Measurements from ENCODE around the gene SEC24C. TPM values are rescaled to one million over a fixed set of nuclear protein-coding genes. Genes with fewer than 3 reads are reported as not detected.

The SEC24C gene
- polyA plus RNA-seq, 2 donors: 38.8 to 46.8 TPM

DNA sequence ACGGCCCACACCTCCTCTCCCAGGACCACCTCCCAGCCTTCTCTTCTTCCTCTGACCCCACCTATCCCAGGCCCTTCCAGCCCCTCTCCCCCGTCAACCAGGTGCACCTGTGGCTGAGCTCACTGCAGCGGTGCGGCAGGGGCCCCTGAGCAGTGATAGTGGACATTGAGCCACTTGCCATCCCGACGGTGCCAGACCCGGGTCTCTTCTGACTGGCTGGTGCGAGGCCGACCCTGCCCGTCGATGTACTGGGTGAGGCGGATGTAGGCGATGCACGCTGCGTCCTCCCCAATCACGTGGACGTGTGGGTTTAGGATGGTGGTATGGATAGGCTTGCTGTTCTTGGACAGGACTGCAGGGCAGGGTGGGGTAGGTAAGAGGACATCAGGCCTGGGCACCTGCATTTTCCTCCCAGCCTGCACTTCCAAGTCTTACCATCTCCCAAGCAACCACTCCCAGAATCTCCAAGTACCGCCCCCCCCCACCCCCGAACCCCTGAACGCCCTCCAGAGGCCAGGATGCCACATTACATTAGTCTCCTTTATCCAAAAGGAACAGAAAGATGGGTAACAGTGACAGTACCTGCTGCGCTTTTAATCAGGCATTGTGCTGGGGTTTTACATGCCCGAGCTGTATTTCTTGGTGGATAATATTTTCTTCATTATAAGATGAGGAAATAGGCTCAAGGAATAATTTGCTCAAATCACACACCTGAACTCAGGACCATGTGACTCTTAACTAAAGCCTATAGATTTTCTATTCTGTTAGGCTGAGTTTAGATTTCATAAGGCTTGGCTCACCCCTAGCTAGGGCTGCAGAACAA lies 70.9 kb downstream of the SEC24C start:
- no peak overlapping the region for H3K27ac ChIP-seq (ENCODE audit: low read depth in 2 of 2, low read length in 1 of 2)
- H3K4me1 ChIP-seq (ENCODE audit: control insufficient read depth in 2 of 2, insufficient read depth in 2 of 2, low read length in 1 of 2): peaks cover 8 to 24% of the 10 kb centered on the region in 2 donors
- peaks cover 5 to 12% of the 10 kb centered on the region in 2 donors for H3K36me3 ChIP-seq (ENCODE audit: control insufficient read depth in 2 of 2, insufficient read depth in 2 of 2, low read length in 1 of 2)

GRCh38 chr10:73815719-73816030 lies 71.5 kb downstream of the SEC24C start:
- no peaks in the 10 kb centered on the region for H3K9me3 ChIP-seq (ENCODE audit: control insufficient read depth in 2 of 2, insufficient read depth in 1 of 2, low read depth in 1 of 2, low read length in 1 of 2)
- H3K27me3 ChIP-seq (ENCODE audit: control insufficient read depth in 1 of 2, insufficient read depth in 2 of 2, low read length in 2 of 2): no peaks in the 10 kb centered on the region
- H3K27ac ChIP-seq (ENCODE audit: low read depth in 2 of 2, low read length in 1 of 2): no peak overlapping the region
- H3K36me3 ChIP-seq (ENCODE audit: control insufficient read depth in 2 of 2, insufficient read depth in 2 of 2, low read length in 1 of 2): peaks cover 5 to 12% of the 10 kb centered on the region in 2 donors
- H3K4me1 ChIP-seq (ENCODE audit: control insufficient read depth in 2 of 2, insufficient read depth in 2 of 2, low read length in 1 of 2): peaks cover 8 to 24% of the 10 kb centered on the region in 2 donors
- H3K4me3 ChIP-seq (ENCODE audit: low read depth in 1 of 2, low read length in 2 of 2): no peak overlapping the region

More for the DNA sequence above, 70.9 kb downstream of the SEC24C start:
- no peaks in the 10 kb centered on the region for H3K9me3 ChIP-seq (ENCODE audit: control insufficient read depth in 2 of 2, insufficient read depth in 1 of 2, low read depth in 1 of 2, low read length in 1 of 2)
- no peak overlapping the region for H3K4me3 ChIP-seq (ENCODE audit: low read depth in 1 of 2, low read length in 2 of 2)
- H3K27me3 ChIP-seq (ENCODE audit: control insufficient read depth in 1 of 2, insufficient read depth in 2 of 2, low read length in 2 of 2): no peaks in the 10 kb centered on the region
- WGBS, 2 donors: 79 to 81% methylated on average over 22 of the region's 22 CpGs

DNA sequence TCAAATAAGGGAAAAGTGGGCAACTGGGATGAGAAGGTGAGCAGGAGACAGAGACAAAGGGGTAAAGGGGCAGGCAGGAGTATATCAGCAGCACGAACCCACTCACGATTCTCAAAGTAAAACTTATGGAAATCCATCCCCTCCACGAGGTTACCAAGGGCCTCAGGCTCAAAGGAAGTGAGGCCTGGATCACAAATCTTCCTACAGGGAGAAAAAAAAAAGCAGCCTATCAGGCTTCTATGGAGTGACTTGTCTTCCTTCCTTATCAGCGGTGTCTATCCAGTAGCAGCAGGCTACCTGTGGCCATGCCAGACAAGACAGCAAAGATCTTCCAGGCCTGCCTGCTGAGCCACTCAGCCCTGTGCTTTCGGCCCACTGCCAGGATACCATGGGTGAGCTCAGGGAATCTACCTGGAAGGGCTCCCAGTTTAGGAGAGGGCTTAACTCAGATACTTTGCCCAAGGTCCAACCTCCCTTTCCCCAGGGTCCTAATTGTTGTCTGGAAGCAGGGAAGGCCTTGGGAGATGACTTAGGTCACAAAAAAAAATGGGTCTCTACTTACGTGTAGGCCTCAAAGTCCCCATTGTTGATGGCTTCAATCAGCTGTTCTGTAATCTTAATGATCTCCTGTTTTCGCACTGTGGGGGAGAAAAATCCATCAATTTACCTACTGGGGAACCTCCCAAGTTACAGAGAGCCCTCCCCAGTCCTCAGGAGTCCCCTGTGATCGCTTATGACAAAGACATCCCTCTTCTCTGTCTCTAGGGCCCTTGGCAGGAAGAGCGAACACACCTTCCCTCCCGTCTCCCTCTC lies 73.0 kb downstream of the SEC24C start:
- peaks cover 5 to 12% of the 10 kb centered on the region in 2 donors for H3K36me3 ChIP-seq (ENCODE audit: control insufficient read depth in 2 of 2, insufficient read depth in 2 of 2, low read length in 1 of 2)
- no peaks in the 10 kb centered on the region for H3K27me3 ChIP-seq (ENCODE audit: control insufficient read depth in 1 of 2, insufficient read depth in 2 of 2, low read length in 2 of 2)
- WGBS, 2 donors: 74 to 78% methylated on average over 10 of the region's 10 CpGs
- H3K4me3 ChIP-seq (ENCODE audit: low read depth in 1 of 2, low read length in 2 of 2): no peak overlapping the region
- H3K27ac ChIP-seq (ENCODE audit: low read depth in 2 of 2, low read length in 1 of 2): no peak overlapping the region
- no peaks in the 10 kb centered on the region for H3K9me3 ChIP-seq (ENCODE audit: control insufficient read depth in 2 of 2, insufficient read depth in 1 of 2, low read depth in 1 of 2, low read length in 1 of 2)
- H3K4me1 ChIP-seq (ENCODE audit: control insufficient read depth in 2 of 2, insufficient read depth in 2 of 2, low read length in 1 of 2): peaks cover 8 to 24% of the 10 kb centered on the region in 2 donors

GRCh38 chr10:73817826-73818225 lies 73.7 kb downstream of the SEC24C start:
- H3K27me3 ChIP-seq (ENCODE audit: control insufficient read depth in 1 of 2, insufficient read depth in 2 of 2, low read length in 2 of 2): no peaks in the 10 kb centered on the region
- H3K4me1 ChIP-seq (ENCODE audit: control insufficient read depth in 2 of 2, insufficient read depth in 2 of 2, low read length in 1 of 2): peaks cover 8 to 22% of the 10 kb centered on the region in 2 donors
- peaks cover 5 to 12% of the 10 kb centered on the region in 2 donors for H3K36me3 ChIP-seq (ENCODE audit: control insufficient read depth in 2 of 2, insufficient read depth in 2 of 2, low read length in 1 of 2)
- 86 to 87% methylated on average over 5 of the region's 5 CpGs for WGBS, 2 donors
- no peaks in the 10 kb centered on the region for H3K9me3 ChIP-seq (ENCODE audit: control insufficient read depth in 2 of 2, insufficient read depth in 1 of 2, low read depth in 1 of 2, low read length in 1 of 2)
- H3K27ac ChIP-seq (ENCODE audit: low read depth in 2 of 2, low read length in 1 of 2): peak overlapping the region in 1 of 2 donors; percentile 27
- H3K4me3 ChIP-seq (ENCODE audit: low read depth in 1 of 2, low read length in 2 of 2): no peak overlapping the region

- Histone ChIP-seq H3K27me3 (ENCODE audit: control insufficient read depth in 1 of 2, insufficient read depth in 2 of 2, low read length in 2 of 2) (no peaks in the 10 kb centered on the region), H3K36me3 (ENCODE audit: control insufficient read depth in 2 of 2, insufficient read depth in 2 of 2, low read length in 1 of 2) (peaks cover 5 to 12% of the 10 kb centered on the region in 2 donors), H3K9me3 (ENCODE audit: control insufficient read depth in 2 of 2, insufficient read depth in 1 of 2, low read depth in 1 of 2, low read length in 1 of 2) (no peaks in the 10 kb centered on the region), H3K4me1 (ENCODE audit: control insufficient read depth in 2 of 2, insufficient read depth in 2 of 2, low read length in 1 of 2) (peaks cover 8 to 22% of the 10 kb centered on the region in 2 donors), H3K4me3 (ENCODE audit: low read depth in 1 of 2, low read length in 2 of 2) (no peak overlapping the region), H3K27ac (ENCODE audit: low read depth in 2 of 2, low read length in 1 of 2) (peak overlapping the region in 1 of 2 donors; percentile 27)
- 68 to 73% methylated on average over 10 of the region's 10 CpGs for WGBS, 2 donors
Observed at GRCh38 chr10:73818402-73818801, 74.2 kb downstream of the SEC24C start.

DNA sequence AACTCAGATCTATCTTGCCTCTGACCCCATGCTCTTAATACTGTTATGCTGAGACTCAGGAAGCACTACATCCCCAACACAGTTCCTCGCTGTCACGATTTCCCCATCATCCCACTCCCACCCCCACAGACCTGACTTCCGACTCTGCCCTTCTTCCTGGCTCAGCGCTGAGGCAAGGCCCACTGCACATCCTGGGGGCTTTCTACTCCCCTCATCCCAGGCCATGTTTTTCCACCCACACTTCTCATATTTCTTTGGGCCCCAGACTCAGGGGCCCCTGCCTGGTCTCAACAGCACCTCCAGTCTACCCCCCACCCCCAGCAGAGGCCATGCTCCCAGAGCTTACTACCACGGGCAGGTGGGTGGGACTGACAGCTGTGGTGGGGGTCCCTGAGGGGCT lies 74.9 kb downstream of the SEC24C start:
- WGBS, 2 donors: 64 to 66% methylated on average over 5 of the region's 5 CpGs
- no peaks in the 10 kb centered on the region for H3K27me3 ChIP-seq (ENCODE audit: control insufficient read depth in 1 of 2, insufficient read depth in 2 of 2, low read length in 2 of 2)
- peak overlapping the region in 1 of 2 donors; percentile 81 for H3K27ac ChIP-seq (ENCODE audit: low read depth in 2 of 2, low read length in 1 of 2)
- peaks cover 8 to 22% of the 10 kb centered on the region in 2 donors for H3K4me1 ChIP-seq (ENCODE audit: control insufficient read depth in 2 of 2, insufficient read depth in 2 of 2, low read length in 1 of 2)
- peaks cover 7 to 10% of the 10 kb centered on the region in 2 donors for H3K36me3 ChIP-seq (ENCODE audit: control insufficient read depth in 2 of 2, insufficient read depth in 2 of 2, low read length in 1 of 2)
- no peaks in the 10 kb centered on the region for H3K9me3 ChIP-seq (ENCODE audit: control insufficient read depth in 2 of 2, insufficient read depth in 1 of 2, low read depth in 1 of 2, low read length in 1 of 2)
- no peak overlapping the region for H3K4me3 ChIP-seq (ENCODE audit: low read depth in 1 of 2, low read length in 2 of 2)

- WGBS, 2 donors: 45 to 52% methylated on average over 20 of the region's 20 CpGs
- H3K27me3 ChIP-seq (ENCODE audit: control insufficient read depth in 1 of 2, insufficient read depth in 2 of 2, low read length in 2 of 2): no peaks in the 10 kb centered on the region
- no peak overlapping the region for H3K4me3 ChIP-seq (ENCODE audit: low read depth in 1 of 2, low read length in 2 of 2)
- H3K27ac ChIP-seq (ENCODE audit: low read depth in 2 of 2, low read length in 1 of 2): peak overlapping the region; percentile 24 to 81
- H3K4me1 ChIP-seq (ENCODE audit: control insufficient read depth in 2 of 2, insufficient read depth in 2 of 2, low read length in 1 of 2): peaks cover 8 to 22% of the 10 kb centered on the region in 2 donors
- peaks cover 7 to 10% of the 10 kb centered on the region in 2 donors for H3K36me3 ChIP-seq (ENCODE audit: control insufficient read depth in 2 of 2, insufficient read depth in 2 of 2, low read length in 1 of 2)
- H3K9me3 ChIP-seq (ENCODE audit: control insufficient read depth in 2 of 2, insufficient read depth in 1 of 2, low read depth in 1 of 2, low read length in 1 of 2): no peaks in the 10 kb centered on the region
Observed at GRCh38 chr10:73819513-73820093, 75.4 kb downstream of the SEC24C start.

Other genes starting within 250 kb of the SEC24C start
- gene PPP3CB, start 248.3 kb upstream of the SEC24C start, polyA plus RNA-seq: 10 to 100 TPM; 15.7 to 16.7 TPM
- gene USP54, start 153.0 kb upstream of the SEC24C start, polyA plus RNA-seq: 10 to 100 TPM; 16.8 to 23.7 TPM
- gene MYOZ1, start 102.9 kb upstream of the SEC24C start, polyA plus RNA-seq: 1 to 10 TPM in 1 of 2 donors, under 1 TPM in 1; 0.89 to 3.1 TPM
- 10 to 100 TPM in 1 of 2 donors, 1 to 10 TPM in 1; 1.9 to 10.9 TPM for gene SYNPO2L, start 88.3 kb upstream of the SEC24C start, polyA plus RNA-seq
- gene AGAP5, start 46.3 kb upstream of the SEC24C start, polyA plus RNA-seq: 1 to 10 TPM; 2.6 to 7.5 TPM
- 10 to 100 TPM; 53.5 to 63.5 TPM for gene CHCHD1, start 37.7 kb downstream of the SEC24C start, polyA plus RNA-seq
- 100 to 1,000 TPM; 109 to 156 TPM for gene ZSWIM8, start 41.2 kb downstream of the SEC24C start, polyA plus RNA-seq
- 10 to 100 TPM; 13.5 to 14.9 TPM for gene NDST2, start 67.2 kb downstream of the SEC24C start, polyA plus RNA-seq
- 10 to 100 TPM; 16.1 to 25.3 TPM for gene CAMK2G, start 130.2 kb downstream of the SEC24C start, polyA plus RNA-seq
- 10 to 100 TPM in 1 of 2 donors, 1 to 10 TPM in 1; 7.0 to 13.7 TPM for gene PLAU, start 166.8 kb downstream of the SEC24C start, polyA plus RNA-seq